ENCODE results near the gene LRRC2. TPM values are rescaled to one million over a fixed set of nuclear protein-coding genes. Genes with fewer than 3 reads are reported as not detected.

Gene LRRC2
- total RNA-seq, 1 donor from 2014 or later: 114 TPM

DNA sequence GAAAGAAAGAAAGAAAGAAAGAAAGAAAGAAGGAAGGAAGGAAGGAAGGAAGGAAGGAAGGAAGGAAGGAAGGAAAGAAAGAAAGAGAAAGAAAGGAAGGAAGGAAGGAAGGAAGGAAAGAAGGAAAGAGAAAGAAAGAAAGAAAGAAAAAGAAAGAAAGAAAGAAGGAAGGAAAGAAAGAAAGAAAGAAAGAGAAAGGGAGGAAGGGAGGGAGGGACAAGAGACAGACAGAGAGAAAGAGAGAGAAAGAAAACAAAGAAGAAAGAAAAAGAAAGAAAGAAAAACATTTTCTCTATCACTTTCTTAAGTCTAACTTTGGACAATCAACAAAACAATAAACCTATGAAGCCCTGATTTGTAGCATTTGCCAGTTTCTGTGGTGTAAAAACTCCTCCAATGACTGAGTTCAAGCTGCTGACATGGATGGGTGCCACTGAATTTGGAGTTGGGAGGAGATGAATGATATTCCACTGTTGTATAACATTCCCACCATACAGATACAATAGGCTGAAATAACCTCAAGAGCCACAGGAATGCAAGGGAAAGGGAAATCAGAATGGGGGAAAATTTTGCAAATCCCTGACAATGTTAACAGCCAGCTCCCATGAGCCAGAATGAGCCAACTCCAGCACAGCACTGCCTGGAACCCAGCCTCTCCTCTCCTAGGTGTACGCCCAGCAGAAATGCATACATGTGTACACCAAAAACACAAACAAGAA lies 83.3 kb downstream of the LRRC2 start:
- intact Hi-C loops (cut with micrococcal nuclease): no loop called here
- Histone ChIP-seq H3K4me1 (no peaks in the 10 kb centered on the region), H3K4me3 (no peak overlapping the region), H3K27ac (replicated peaks) (no peak overlapping the region), H3K27me3 (ENCODE audit: low read depth) (no peaks in the 10 kb centered on the region), H3K9me3 (replicated peaks) (no peaks in the 10 kb centered on the region), H3K36me3 (no peaks in the 10 kb centered on the region)
- no peak for DNase-seq
- TF ChIP-seq, protein P1, sequence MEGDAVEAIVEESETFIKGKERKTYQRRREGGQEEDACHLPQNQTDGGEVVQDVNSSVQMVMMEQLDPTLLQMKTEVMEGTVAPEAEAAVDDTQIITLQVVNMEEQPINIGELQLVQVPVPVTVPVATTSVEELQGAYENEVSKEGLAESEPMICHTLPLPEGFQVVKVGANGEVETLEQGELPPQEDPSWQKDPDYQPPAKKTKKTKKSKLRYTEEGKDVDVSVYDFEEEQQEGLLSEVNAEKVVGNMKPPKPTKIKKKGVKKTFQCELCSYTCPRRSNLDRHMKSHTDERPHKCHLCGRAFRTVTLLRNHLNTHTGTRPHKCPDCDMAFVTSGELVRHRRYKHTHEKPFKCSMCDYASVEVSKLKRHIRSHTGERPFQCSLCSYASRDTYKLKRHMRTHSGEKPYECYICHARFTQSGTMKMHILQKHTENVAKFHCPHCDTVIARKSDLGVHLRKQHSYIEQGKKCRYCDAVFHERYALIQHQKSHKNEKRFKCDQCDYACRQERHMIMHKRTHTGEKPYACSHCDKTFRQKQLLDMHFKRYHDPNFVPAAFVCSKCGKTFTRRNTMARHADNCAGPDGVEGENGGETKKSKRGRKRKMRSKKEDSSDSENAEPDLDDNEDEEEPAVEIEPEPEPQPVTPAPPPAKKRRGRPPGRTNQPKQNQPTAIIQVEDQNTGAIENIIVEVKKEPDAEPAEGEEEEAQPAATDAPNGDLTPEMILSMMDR (IDR thresholded peaks at IDR 0.05; ENCODE audit: borderline replicate concordance): no peak

GRCh38 chr3:46481636-46482035 lies 84.5 kb downstream of the LRRC2 start:
- no peak for DNase-seq

DNA sequence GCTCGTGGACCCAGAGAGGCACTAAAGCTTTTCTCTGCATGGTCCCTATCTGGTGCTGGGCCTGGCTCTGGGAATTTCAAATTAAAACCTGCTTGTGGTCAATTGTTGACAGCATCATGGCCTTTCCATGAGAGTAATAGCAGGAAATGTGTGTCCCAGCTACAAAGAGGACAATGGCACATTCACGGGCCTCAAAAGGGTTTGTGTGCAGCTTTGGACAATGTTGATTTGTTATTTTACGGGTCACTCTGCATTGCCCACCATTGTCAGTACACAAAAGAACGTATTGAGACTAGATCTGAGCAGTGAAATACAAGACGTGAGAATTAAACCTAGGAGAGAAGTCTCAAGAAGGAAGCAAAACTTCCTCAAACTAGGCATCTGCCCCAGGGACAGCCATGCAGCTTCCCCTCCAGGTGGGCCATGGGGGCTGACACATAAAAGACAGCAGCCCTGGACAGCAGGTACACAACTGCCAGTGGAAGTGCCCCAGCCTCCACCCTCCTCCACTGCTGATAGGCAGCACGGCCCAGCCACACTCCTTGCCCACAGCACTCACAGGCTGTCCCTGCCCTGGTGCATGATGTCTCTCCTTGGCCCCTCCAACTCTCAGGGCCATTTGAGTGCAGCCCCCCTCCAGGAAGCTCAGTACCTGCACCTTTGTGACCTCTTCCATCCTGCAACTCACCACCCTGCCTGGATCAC lies 85.5 kb downstream of the LRRC2 start:
- H3K9me3 ChIP-seq (replicated peaks): no peaks in the 10 kb centered on the region
- H3K27ac ChIP-seq (replicated peaks): no peak overlapping the region
- intact Hi-C loops (cut with micrococcal nuclease): no loop called here
- no peak overlapping the region for H3K4me3 ChIP-seq
- no peaks in the 10 kb centered on the region for H3K4me1 ChIP-seq
- TF ChIP-seq, protein P1 (IDR thresholded peaks at IDR 0.05; ENCODE audit: borderline replicate concordance): no peak
- no peak for DNase-seq
- H3K27me3 ChIP-seq (ENCODE audit: low read depth): no peaks in the 10 kb centered on the region
- no peaks in the 10 kb centered on the region for H3K36me3 ChIP-seq

More at GRCh38 chr3:46481636-46482035, 84.5 kb downstream of the LRRC2 start:
- intact Hi-C loops (cut with micrococcal nuclease): no loop called here
- Histone ChIP-seq H3K9me3 (replicated peaks) (no peaks in the 10 kb centered on the region), H3K27ac (replicated peaks) (no peak overlapping the region), H3K4me1 (no peaks in the 10 kb centered on the region), H3K36me3 (no peaks in the 10 kb centered on the region), H3K4me3 (no peak overlapping the region), H3K27me3 (ENCODE audit: low read depth) (no peaks in the 10 kb centered on the region)
- TF ChIP-seq, protein P1 (IDR thresholded peaks at IDR 0.05; ENCODE audit: borderline replicate concordance): no peak

GRCh38 chr3:46479696-46480095 lies 86.4 kb downstream of the LRRC2 start:
- DNase-seq: no peak
- Histone ChIP-seq H3K4me1 (no peaks in the 10 kb centered on the region), H3K27ac (replicated peaks) (no peak overlapping the region), H3K36me3 (no peaks in the 10 kb centered on the region), H3K27me3 (ENCODE audit: low read depth) (no peaks in the 10 kb centered on the region), H3K4me3 (no peak overlapping the region), H3K9me3 (replicated peaks) (peaks cover 6% of the 10 kb centered on the region)
- intact Hi-C loops (cut with micrococcal nuclease): no loop called here
- TF ChIP-seq, protein P1 (IDR thresholded peaks at IDR 0.05; ENCODE audit: borderline replicate concordance): no peak

DNA sequence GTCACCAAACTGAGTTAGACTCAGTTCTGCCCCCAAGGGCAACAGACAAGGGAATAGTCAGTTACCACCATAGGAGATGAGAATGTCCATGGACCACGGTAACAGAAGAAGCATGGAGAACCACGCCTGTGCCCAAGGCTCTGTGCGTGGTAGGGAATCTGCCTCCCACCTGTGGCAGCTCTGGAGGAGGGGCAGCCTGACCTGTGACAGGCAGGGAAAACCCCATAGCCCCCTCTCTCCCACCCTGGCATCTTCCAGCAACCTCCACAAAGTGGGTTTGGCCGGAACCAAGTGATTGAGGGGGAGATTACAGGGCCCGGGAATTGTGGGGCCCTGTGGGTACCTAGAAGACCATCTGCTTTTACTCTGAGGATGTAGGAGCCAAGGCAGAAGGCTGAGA lies 87.1 kb downstream of the LRRC2 start:
- H3K4me3 ChIP-seq: no peak overlapping the region

More for the DNA sequence above, 87.1 kb downstream of the LRRC2 start:
- intact Hi-C loops (cut with micrococcal nuclease): no loop called here
- Histone ChIP-seq H3K9me3 (replicated peaks) (peaks cover 11% of the 10 kb centered on the region), H3K36me3 (no peaks in the 10 kb centered on the region), H3K27ac (replicated peaks) (no peak overlapping the region), H3K4me1 (no peaks in the 10 kb centered on the region), H3K27me3 (ENCODE audit: low read depth) (no peaks in the 10 kb centered on the region)
- no peak for DNase-seq
- TF ChIP-seq, protein P1 (IDR thresholded peaks at IDR 0.05; ENCODE audit: borderline replicate concordance): no peak

Measured in left ventricle myocardium inferior (tissue), 1 donor.